Transverse colon (tissue), 3 donors: ENCODE data around the gene PARP16.

Experiments used
- CTCF ChIP-seq, 5 experiments: fragments of 200-600 bp in 3 of 5; fragments of 450-650 bp in 2 of 5; sonication (generic) in 3 of 5; IDR thresholded peaks; 1 replicate in 2 of 5; 2 replicates in 3 of 5; pipeline ENCODE4 v1.5.1; 2016 to 2017; ENCODE audit warnings: antibody characterized with exemption in 5 of 5, inconsistent platforms in 3 of 5, mild to moderate bottlenecking in 2 of 5, moderate library complexity in 1 of 5
- POLR2A ChIP-seq: fragments of 450-650 bp; IDR thresholded peaks from one replicate; pipeline ENCODE4 v1.6.1; 2016; ENCODE audit warnings: antibody characterized with exemption, mild to moderate bottlenecking, moderate library complexity

- TF ChIP-seq POLR2A, result no peak
- no peak for TF ChIP-seq CTCF (IDR thresholded peaks at IDR 0.05)
Measured at GRCh38 chr15:65309882-65310418, 23.3 kb upstream of the PARP16 start.
